Activated CD4-positive, alpha-beta T cell treated with anti-CD3 and anti-CD28 coated beads, Interleukin-2, amount 50 U/mL, for 16 hours (primary cell): Measurements from ENCODE around the gene PRKAG2.

ENCODE experiments used
- DNase-seq: peaks from one replicate; pipeline ENCODE4 v3.0.0-alpha.2; 2020

The PRKAG2 gene

GRCh38 chr7:151738925-151739324 is 138.0 kb downstream of the PRKAG2 start:
- DNase-seq: no peak

DNA sequence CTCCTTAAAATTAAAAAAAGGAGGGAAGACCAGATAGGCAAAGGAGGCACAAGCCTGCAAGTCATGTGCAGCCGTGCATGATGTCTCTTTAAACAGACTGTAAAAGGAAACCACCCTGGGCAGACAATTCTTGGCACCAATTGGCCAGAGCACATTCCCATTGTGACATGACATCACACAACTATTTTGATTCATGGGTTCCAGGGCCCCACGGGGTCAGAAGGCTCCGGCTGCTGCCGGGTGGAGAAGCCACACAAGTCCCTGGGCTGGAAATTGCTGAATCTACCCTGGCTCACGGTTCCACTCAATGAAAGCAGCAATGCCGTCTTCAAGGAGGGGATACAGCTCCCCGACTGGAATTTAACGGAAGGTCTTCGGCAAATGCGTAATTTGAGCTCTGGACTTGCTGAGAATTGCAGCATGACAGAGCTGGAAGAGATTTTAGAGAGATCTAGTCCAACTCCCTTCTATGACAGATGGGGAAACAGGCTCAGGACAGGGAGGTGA is 140.5 kb downstream of the PRKAG2 start:
- no peak for DNase-seq

- DNase-seq: no peak
These were observed 141.0 kb downstream of the PRKAG2 start for GRCh38 chr7:151735851-151736402.

DNA sequence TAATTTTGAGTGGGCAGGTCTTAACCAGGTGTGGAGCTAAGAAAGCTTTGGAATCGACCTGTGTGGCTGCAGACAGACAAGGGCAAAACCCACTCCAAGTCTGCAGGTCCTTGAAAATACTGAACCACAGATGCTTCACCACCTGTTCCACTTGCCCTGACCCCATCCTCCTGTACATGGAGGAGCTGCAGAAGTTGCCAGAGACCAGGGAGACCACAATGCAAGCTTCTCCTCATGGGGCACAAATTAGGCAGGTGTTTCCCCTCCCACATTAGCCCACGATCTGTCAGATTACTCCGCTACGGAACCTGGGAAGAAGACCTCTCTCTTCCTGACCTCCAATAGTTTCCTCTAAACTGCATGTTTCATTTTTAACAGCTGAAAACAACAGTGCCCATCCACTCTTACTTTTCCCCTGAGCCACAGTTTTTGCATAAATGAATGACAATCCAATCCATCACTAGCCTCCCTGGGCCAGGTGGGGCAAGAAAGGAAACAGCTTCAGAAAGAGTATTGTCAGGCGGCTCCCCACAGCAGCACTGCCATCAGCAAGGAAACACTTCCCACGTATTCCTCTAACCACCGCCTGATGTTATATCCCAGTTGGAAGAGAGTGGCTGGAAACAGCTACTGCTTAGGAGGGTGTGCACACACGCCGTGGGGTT is 141.6 kb downstream of the PRKAG2 start:
- DNase-seq: no peak

DNA sequence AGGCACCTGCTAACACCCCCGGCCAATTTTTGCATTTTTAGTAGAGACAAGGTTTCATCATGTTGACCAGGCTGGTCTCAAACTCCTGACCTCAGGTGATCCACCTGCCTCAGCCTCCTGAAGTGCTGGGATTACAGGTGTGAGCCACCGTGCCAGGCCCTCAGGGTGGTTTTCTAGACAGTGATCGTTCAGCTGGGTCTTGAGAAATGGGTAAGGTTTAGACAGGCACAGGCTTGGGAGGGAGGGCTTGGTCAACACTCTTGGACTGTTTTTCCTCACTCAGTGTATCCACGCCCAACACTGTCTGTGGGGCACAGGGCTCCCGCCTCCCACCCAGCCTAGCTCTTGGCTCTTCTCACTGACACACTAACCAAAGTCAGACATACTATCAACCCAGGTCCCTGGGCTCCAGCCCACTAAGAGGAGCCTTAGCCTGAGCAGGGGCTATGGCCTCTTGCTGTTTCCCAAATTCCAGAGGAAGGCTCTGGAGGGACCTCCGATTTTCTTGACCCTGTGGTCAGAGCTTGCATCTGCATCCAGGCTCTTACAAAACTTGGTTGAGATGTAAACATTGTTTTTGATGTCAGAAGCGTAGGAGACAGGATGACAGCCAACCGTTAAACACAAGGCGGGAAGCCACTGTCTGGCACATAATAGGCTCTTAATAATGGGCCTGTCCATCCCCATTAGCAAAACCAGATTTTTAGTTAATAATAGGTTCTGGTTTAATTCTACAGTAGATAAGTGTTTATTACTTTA is 143.9 kb downstream of the PRKAG2 start:
- no peak for DNase-seq

DNA sequence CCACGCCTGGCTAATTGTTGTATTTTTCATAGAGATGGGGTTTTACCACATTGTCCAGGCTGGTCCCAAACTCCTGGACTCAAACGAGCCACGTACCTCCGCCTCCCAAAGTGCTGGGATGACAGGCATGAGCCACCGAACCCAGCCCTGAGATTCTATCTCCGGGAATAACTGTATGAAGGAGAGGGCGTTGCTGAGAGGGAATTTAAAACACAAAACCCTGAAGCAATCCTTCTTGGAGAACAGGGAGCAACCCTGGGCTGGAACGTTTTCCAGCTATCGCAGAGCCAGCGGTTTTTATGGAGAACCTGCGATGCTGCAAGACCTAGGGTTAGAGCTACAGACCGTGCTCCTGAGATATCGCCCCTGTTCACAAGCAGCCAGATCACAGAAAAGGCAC is 144.6 kb downstream of the PRKAG2 start:
- DNase-seq: no peak

GRCh38 chr7:151731022-151731441 is 145.9 kb downstream of the PRKAG2 start:
- DNase-seq: no peak

GRCh38 chr7:151730591-151730990 is 146.3 kb downstream of the PRKAG2 start:
- DNase-seq: no peak

- no peak for DNase-seq
These were observed 147.4 kb downstream of the PRKAG2 start for GRCh38 chr7:151729521-151729921.

- DNase-seq: no peak
These were observed 148.2 kb downstream of the PRKAG2 start for GRCh38 chr7:151728746-151729145.

GRCh38 chr7:151728286-151728660 is 148.6 kb downstream of the PRKAG2 start:
- DNase-seq: no peak

- DNase-seq: peak; percentile 85
These were observed 149.2 kb downstream of the PRKAG2 start for GRCh38 chr7:151727579-151728285.

- no peak for DNase-seq
These were observed 150.0 kb downstream of the PRKAG2 start for GRCh38 chr7:151726652-151727578.

GRCh38 chr7:151725844-151726651 is 150.9 kb downstream of the PRKAG2 start:
- no peak for DNase-seq

- DNase-seq: no peak
These were observed 151.9 kb downstream of the PRKAG2 start for GRCh38 chr7:151724920-151725584.

DNA sequence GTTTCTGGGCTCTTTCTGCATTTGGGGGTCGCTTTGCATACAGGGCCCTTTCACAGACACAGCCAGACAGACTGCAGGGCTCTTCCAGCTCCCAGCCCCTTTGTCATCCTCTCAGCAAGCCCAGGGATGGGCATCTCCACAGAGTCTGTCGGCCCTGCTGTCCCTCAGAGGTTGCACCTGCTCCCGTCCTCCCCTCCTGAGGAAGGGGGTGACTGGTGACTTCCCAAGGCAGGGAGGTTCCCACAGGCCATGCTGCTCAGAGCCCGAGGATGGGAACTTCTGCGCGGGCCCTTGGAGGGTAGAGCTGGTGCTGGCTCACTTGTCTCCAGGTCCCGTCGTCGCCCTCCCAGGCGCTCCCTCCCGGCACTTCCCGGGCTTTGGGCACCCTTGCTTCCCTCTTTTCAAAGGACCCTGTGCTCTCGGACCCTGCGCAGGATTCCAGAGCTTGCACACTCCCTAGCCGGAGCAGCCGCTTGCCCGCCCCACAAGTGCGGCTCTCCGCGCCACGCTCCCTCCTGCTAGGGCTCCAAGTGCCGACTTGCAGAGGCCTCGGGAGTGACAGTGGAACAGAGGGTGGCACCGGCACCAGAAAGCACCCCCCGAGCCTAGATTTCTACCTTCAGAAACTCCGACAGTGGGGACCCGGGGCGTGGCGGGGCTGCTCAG is 152.5 kb downstream of the PRKAG2 start:
- no peak for DNase-seq

- no peak for DNase-seq
These were observed 153.6 kb downstream of the PRKAG2 start for GRCh38 chr7:151723321-151723720.

- no peak for DNase-seq
These were observed 154.4 kb downstream of the PRKAG2 start for GRCh38 chr7:151722533-151722932.

GRCh38 chr7:151721694-151722093 is 155.2 kb downstream of the PRKAG2 start:
- DNase-seq: no peak

GRCh38 chr7:151721236-151721635 is 155.7 kb downstream of the PRKAG2 start:
- DNase-seq: no peak
